Gastrocnemius medialis (tissue), 4 donors: ENCODE measurements around the gene AHCYL1. TPM values are rescaled to one million over a fixed set of nuclear protein-coding genes. Genes with fewer than 3 reads are reported as not detected.
"Not testable (repeated sequence)": the region's sequence is repeated elsewhere in the genome, so short reads cannot be mapped to it uniquely, and the experiment has no call there.

ENCODE experiments used
- ATAC-seq, 2 donors: fragments of 150-250 bp; one replicate each; pipeline ENCODE4 v1.9.1; 2016
- DNase-seq, 2 donors: peaks; one replicate each; pipeline ENCODE4 v3.0.0-alpha.2; 2019
- H3K27ac ChIP-seq, 4 donors: fragments of 200-600 bp; sonication (generic); 1 replicate in 1 of 4; 2 replicates in 3 of 4; pipeline ENCODE4 v1.5.1; 2016 to 2018; ENCODE audit warnings: mild to moderate bottlenecking in 2 of 4, moderate library complexity in 1 of 4
- H3K27me3 ChIP-seq, 3 donors: fragments of 200-600 bp; sonication (generic) in 2 of 3; 1 replicate in 1 of 3; 2 replicates in 2 of 3; pipeline versions ENCODE4 v1.5.1 to v1.6.0; 2016 to 2019; ENCODE audit warnings: mild to moderate bottlenecking in 1 of 3, moderate library complexity in 1 of 3
- H3K36me3 ChIP-seq, 2 donors: fragments of 200-600 bp; sonication (generic) in 1 of 2; one replicate each; pipeline ENCODE4 v1.5.1; 2017 to 2018
- H3K4me1 ChIP-seq, 2 donors: fragments of 200-600 bp; sonication (generic) in 1 of 2; one replicate each; pipeline ENCODE4 v1.5.1; 2016 to 2017; ENCODE audit warnings: mild to moderate bottlenecking in 2 of 2
- H3K4me3 ChIP-seq, 4 donors: fragments of 200-600 bp; sonication (generic) in 3 of 4; 1 replicate in 1 of 4; 2 replicates in 3 of 4; pipeline ENCODE4 v1.5.1; 2016 to 2019; ENCODE audit warnings: mild to moderate bottlenecking in 2 of 4
- H3K9me3 ChIP-seq, 3 donors: fragments of 200-600 bp; sonication (generic) in 2 of 3; 1 replicate in 1 of 3; 2 replicates in 2 of 3; pipeline ENCODE4 v1.5.1; 2016 to 2019
- CTCF ChIP-seq, 5 experiments: fragments of 450-650 bp in 3 of 5; fragments of 200-600 bp in 2 of 5; sonication (generic) in 2 of 5; IDR thresholded peaks in 4 of 5; conservative IDR thresholded peaks in 1 of 5; 1 replicate in 4 of 5; 2 replicates in 1 of 5; pipeline ENCODE4 v1.5.1; 2016 to 2019; ENCODE audit warnings: antibody characterized with exemption in 5 of 5, mild to moderate bottlenecking in 3 of 5, moderate library complexity in 3 of 5
- POLR2A ChIP-seq, 2 donors: fragments of 450-650 bp; IDR thresholded peaks; one replicate each; pipeline ENCODE4 v1.6.1; 2017; ENCODE audit warnings: antibody characterized with exemption in 2 of 2, mild to moderate bottlenecking in 2 of 2, moderate library complexity in 2 of 2
- in situ Hi-C, 4 donors: fragments of 200-750 bp; cut with MboI; loops; one replicate each; pipeline versions ENCODE4 v1.15.0 to v1.8.0; 2017; ENCODE audit warnings: low sequenced_read_pairs in 4 of 4
- intact Hi-C: fragments of 100-400 bp; cut with DNase I; formaldehyde crosslinking; loops from one replicate; pipeline ENCODE4 v1.15.1; 2023; ENCODE audit warnings: low total_unique reads
- total RNA-seq, 4 donors: library from RNA; depleted of rRNA; stranded (reverse); fragments of >200 nt; gene quantifications; one replicate each; pipeline versions ENCODE4 v1.1.0 to v1.2.3, GENCODE V29; 2016

AHCYL1 gene
- total RNA-seq, 4 donors from 2014 or later = 42.3 to 109 (median 69.6) TPM

GRCh38 chr1:109950038-109950437, 34.5 kb upstream of the AHCYL1 start:
- Histone ChIP-seq H3K4me1 (no peaks in the 10 kb centered on the region), H3K9me3 (no peaks in the 10 kb centered on the region), H3K36me3 (no peaks in the 10 kb centered on the region), H3K27me3 (no peaks in the 10 kb centered on the region), H3K27ac (no peak overlapping the region), H3K4me3 (no peak overlapping the region)
- no peak for ATAC-seq
- no peak for TF ChIP-seq POLR2A (IDR thresholded peaks at IDR 0.05)
- no peak for TF ChIP-seq CTCF (IDR thresholded peaks at IDR 0.05 in 4 of 5, conservative IDR thresholded peaks at IDR 0.05 in 1 of 5)
- intact Hi-C loops (no loop called here), in situ Hi-C loops (no loop called here)
- DNase-seq = no peak

GRCh38 chr1:109950509-109950908, 34.1 kb upstream of the AHCYL1 start:
- Histone ChIP-seq H3K27me3 (no peaks in the 10 kb centered on the region), H3K27ac (no peak overlapping the region), H3K4me3 (no peak overlapping the region), H3K36me3 (no peaks in the 10 kb centered on the region), H3K4me1 (no peaks in the 10 kb centered on the region), H3K9me3 (no peaks in the 10 kb centered on the region)
- DNase-seq (no peak), ATAC-seq (no peak)
- in situ Hi-C loops = no loop called here
- no peak for TF ChIP-seq CTCF (IDR thresholded peaks at IDR 0.05 in 4 of 5, conservative IDR thresholded peaks at IDR 0.05 in 1 of 5)
- no peak for TF ChIP-seq POLR2A (IDR thresholded peaks at IDR 0.05)
- intact Hi-C loops = no loop called here

GRCh38 chr1:109951501-109951900, 33.1 kb upstream of the AHCYL1 start:
- H3K9me3 ChIP-seq, H3K4me3 ChIP-seq, intact Hi-C loops, in situ Hi-C loops, H3K27me3 ChIP-seq, DNase-seq, H3K27ac ChIP-seq, H3K36me3 ChIP-seq, H3K4me1 ChIP-seq, ATAC-seq: not testable (repeated sequence)

- H3K4me3 ChIP-seq = no peak overlapping the region
- no peak overlapping the region for H3K27ac ChIP-seq
- in situ Hi-C loops = no loop called here
- no peak for DNase-seq
- ATAC-seq = no peak
- H3K4me1 ChIP-seq = no peaks in the 10 kb centered on the region
- intact Hi-C loops = no loop called here
- no peaks in the 10 kb centered on the region for H3K27me3 ChIP-seq
- TF ChIP-seq POLR2A (IDR thresholded peaks at IDR 0.05) = no peak
- no peak for TF ChIP-seq CTCF (IDR thresholded peaks at IDR 0.05 in 4 of 5, conservative IDR thresholded peaks at IDR 0.05 in 1 of 5)
- H3K36me3 ChIP-seq = no peaks in the 10 kb centered on the region
- H3K9me3 ChIP-seq = no peaks in the 10 kb centered on the region
These were observed 30.5 kb upstream of the AHCYL1 start for GRCh38 chr1:109954041-109954512.

GRCh38 chr1:109959632-109959973, 25.0 kb upstream of the AHCYL1 start:
- DNase-seq (no peak), ATAC-seq (no peak)
- Histone ChIP-seq H3K4me1 (no peaks in the 10 kb centered on the region), H3K27ac (no peak overlapping the region), H3K9me3 (no peaks in the 10 kb centered on the region), H3K4me3 (no peak overlapping the region), H3K27me3 (no peaks in the 10 kb centered on the region), H3K36me3 (no peaks in the 10 kb centered on the region)
- intact Hi-C loops = no loop called here
- TF ChIP-seq POLR2A (IDR thresholded peaks at IDR 0.05) = no peak
- TF ChIP-seq CTCF (IDR thresholded peaks at IDR 0.05 in 4 of 5, conservative IDR thresholded peaks at IDR 0.05 in 1 of 5) = no peak
- in situ Hi-C loops = no loop called here
